SIG-M5 (cell line): ENCODE results near the gene SPDYA.
"Not testable (repeated sequence)": the region's sequence is repeated elsewhere in the genome, so short reads cannot be mapped to it uniquely, and the experiment has no call there.

Experiments used
- DNase-seq: peaks from one replicate; lab custom pipeline; 2025; lab: John Stamatoyannopoulos, UW

SPDYA gene

DNA sequence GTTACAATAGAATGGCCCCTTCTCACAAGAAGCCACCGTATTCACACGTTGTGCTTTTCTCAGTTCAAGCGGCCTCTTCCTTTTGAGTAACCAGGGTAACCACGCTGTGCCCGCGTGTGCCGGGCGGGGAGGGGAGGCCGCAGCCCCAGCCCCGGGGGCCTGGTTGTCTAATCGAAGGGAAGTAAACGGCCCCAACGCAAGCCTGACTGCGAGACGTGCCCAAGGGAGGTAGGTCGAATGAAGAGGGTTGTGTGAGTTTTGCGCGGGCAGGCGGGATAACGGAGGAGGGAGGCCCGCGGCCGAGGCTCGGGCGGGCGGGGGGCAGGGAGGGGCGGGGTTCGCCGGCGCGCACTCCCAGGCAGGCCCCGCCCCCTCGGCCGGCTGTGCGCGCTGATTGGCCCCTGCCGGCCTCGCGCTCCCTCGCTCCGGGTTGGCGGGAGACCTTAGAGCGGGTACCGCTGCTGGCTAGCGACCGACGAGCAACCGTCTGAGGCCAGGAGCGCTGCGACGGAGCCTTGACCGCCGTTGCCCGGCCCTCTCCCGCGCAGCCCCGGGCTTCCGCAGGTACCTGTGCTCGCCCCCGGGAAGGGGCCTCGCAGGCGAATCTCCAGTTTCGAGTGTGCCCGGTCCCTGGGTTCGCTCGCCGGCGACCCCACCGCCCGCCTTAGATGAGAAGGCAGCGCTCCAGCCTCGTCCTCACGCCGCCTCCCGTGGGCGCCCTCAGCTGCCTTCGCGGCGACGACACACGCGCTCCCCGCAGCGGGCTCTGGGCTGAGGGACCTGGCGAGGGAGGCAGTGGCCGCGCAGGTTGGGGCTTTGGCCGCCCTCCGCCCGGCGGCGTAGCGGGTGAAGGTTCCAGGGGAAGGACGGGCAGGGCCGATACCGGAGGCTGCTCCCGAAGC lies at the start of gene SPDYA:
SPDYA (plus strand) TSS at position 451 of the 902 bp plus-strand sequence. CDS start 5,181 bp downstream, outside the sequence.
- peak; percentile 28 for DNase-seq

DNA sequence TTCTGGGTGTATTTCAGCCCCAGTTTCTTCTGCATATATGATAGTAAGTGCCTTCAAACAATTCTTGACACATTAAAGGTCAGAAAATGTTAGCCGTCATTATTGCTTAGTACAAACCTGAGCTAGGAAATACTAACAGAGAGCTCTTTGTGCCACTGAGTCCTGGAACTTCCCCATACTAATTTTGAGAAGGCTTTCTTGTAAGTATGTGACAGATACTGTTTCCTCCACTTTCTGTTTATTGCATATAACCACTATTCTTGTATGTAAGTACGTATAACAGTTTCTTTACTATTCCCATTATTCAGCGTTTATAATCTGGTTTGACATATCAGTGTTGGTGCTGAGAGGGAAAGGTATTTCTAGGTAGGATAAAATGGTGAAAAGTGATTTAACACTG lies 49.2 kb upstream of the SPDYA start:
- no peak for DNase-seq

DNA sequence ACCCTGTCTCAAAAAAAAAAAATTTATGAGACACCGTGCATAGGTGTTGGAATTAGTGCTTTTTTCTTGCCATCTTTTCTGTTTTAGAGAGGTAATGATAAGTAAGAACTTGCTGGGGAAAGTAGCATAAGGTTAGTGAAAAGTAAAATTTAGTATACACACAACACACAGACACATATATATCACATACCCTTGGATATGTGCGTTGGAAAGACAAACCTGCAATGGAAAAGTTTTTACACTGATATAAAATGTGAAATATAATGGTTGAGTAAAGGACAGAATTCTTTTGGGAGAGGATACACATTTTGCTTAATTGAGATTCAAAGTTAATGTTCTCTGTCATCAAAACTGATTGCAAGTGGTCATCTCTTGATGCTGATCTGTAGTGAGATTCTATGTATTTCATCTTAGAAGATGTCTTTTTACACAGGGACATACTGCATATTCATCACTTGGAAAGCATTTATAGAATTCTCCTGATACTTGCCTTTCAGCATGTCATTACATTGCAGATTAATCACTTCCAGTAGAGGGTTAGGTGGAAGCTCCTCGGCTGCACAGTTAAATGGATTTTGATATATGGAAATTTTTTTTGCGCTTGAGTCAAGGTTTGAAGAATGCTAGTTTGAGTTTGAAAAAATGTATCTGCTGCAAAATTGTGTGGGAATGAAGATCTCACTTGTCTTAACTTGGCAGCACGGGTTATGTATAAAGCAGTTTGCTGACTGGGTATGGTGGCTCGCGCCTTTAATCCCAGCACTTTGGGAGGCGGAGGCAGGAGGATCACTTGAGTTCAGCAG lies 45.5 kb upstream of the SPDYA start:
- DNase-seq, result no peak

DNA sequence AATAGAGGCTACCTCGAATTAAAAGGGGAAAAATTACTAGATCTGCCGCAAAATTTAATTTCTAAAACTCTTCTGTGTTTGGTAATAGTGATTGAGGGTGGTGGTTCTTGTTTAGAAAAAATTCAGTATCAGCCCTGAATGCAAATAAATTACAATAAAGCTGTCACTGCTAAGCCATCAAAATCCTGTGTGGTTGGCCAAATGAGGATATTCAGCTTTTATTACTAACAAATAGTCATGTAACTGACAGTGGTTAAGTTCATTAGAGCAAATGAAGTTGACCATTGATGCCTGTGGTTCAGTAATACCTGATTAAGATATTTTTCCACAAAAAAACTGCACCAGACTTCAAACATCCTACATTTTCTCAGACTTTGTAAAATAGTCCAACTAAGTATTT lies 44.6 kb upstream of the SPDYA start:
- no peak for DNase-seq

DNA sequence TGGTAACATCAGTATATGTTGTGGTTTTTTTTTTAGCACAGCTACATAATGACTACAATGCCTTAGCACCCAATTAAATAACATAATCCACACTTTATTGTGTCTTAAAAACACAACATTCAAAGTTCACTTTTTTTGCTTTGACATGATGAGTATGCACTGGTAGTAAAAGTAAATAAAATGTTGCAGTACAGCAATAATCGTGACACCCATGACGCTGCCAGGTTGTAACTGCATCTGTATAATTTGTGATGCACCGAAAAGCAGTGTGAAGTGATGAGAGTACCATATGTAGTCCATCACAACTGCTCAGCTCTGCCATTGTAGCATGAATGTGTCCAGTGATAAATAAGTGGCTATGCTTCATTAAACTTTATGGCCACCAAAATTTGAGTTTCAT lies 43.3 kb upstream of the SPDYA start:
- DNase-seq, result no peak

DNA sequence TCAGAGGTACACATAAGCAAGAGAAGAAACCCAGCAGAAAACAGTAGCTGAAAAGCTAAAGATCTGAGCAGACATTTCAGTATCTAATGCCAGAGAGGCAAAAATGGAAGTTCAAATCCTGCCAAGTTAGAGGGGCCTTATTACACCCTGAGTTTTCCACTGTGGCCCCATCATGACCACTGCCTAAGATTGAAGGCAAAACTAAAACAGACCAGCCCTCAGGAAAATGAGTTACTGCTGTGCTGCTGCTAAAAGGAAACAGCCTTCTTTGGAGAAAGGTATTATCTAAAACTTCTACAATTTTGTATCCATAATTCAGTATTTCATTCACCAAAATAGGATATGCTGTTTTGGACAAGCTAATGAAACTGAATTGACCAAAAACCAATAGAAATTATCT lies 42.2 kb upstream of the SPDYA start:
- no peak for DNase-seq

DNA sequence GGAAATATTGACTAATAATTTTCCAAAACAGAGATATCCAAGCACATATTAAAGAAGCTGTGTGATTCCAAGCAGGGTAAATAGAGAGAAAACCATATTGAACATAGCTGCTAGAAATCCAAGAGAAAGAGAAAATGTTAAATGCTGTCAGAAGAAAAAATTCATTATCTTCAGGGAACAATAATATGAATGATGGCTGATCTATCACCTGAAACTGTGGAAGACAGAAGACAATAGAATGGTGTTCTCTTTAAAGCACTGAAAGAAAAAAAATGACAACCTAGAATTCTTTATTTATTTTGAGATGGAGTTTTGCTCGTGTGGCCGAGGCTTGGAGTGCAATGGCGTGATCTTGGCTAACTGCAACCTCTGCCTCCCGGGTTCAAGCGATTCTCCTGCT lies 41.7 kb upstream of the SPDYA start:
- DNase-seq, result no peak

DNA sequence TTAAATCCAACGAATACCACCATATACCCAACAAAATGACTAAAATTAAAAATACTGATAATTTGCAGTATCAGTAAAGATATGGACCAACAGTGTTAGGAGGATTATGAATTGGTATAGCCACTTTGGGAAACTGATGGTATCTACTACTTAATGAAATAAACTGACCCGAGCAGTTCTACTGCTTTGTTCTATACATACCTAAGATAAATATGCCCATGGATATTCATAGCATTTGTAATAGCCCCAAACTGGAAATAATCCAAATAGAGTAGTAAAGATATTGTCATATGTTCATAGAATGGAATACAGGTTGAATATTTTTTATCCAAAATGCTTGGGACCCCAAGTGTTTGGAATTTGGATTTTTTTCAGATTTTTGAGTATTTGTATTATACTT lies 38.3 kb upstream of the SPDYA start:
- no peak for DNase-seq

DNA sequence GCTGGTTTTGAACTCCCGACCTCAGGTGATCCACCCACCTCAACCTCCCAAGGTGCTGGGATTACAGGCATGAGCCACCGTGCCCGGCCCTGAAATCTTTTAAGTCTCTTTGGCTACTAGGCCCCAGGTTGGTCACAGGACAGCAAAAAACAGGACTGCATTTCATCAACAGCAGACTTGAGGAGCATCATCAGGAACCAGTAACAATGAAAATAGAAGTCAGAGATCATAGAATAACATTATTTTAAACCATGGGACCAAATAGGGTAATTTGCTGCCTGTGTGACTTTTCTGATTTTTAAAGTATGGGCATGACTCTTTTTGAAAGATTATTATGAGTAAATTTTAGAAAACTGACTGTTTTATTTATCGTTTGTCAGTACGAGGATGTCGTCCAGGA lies 34.2 kb upstream of the SPDYA start:
- no peak for DNase-seq

DNA sequence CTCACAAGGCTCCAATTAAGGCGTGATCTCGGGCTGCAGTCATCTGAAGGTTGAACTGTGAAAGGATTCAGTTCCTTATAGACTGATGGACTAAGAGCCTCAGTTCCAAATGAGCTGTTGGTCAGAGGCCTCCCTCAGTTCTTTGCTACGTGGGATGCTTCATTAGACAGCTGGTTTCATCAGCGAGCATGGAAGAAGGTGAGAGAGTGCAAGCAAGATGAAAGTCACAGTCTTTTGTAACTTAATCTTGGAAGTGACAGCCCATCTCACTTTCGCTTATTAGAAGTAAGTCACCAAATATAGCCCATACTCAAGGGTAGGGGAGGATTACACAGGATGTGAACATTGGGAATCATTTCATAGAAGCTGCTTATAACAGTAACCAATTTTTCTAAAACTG lies 32.2 kb upstream of the SPDYA start:
- no peak for DNase-seq

DNA sequence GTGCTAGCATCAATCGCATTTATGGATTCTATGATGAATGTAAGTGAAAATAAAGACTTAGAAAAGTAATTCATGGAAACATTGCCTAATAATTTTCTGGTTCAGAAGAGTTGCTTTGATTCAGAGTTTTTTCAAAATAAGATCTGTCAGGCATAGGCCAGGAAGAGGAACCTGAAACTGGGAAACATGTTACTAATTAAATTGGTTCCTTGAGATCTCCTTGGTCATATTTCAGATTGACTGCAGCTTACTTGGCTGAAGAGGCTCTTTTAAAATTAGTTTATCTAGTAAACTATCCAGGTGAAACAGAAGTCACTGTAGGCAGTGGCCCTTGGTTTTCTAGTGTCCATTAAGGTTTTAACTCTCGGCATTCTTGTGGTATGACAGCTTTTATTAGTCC lies 31.6 kb upstream of the SPDYA start:
- DNase-seq, result no peak

DNA sequence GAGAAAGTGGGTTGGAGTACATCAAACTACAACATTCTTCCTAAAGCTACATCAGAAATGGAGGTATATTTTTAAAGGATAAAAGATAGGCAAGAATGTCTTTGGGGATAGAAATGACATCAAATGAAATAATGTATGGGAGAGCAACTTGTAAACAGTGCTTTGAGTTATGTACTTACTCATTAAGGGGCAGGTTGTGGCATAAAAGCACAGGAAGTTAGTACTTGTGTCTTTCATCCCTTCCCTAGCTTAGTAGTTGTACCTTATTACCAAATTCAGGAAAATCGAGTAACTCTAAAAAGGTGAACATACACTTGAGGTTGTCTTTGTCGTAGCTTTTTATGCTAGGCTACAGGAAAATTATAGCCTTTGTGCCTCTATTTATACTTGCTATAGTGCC lies 30.1 kb upstream of the SPDYA start:
- DNase-seq, result no peak

DNA sequence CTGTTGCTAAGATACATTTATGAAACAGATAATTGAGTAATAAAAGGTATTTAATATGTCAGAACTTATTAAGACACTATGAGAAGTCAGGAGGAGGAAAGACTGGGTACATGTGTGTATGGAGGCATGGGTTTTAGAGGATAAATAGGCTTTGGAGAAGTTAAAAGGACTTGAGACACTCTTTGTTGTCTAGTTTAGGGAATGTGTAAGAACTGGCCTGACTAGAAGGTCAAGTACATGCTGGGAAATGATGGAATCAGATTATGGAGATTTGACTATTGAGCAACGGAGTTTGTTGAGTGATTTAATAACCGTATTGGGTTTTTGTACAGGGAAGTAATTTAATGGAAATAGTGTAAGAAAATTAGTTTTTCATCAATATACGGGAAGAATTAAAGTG lies 28.2 kb upstream of the SPDYA start:
- DNase-seq, result no peak

DNA sequence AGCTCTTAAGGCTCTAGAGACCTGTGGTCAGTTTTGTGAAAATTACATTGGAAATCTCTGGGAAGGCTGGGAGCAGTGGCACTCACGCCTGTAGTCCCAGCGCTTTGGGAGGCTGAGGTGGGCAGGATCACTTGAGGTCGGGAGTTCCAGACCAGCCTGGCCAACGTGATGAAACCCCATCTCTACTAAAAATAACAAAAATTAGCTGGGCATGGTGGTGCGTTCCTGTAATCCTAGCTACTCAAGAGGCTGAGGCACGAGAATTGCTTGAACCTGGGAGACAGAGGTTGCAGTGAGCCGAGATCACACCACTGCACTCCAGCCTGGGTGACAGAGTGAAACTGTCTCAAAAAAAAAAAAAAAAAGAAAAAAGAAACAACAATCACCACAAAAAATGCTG lies 26.1 kb upstream of the SPDYA start:
- DNase-seq, result not testable (repeated sequence)

DNA sequence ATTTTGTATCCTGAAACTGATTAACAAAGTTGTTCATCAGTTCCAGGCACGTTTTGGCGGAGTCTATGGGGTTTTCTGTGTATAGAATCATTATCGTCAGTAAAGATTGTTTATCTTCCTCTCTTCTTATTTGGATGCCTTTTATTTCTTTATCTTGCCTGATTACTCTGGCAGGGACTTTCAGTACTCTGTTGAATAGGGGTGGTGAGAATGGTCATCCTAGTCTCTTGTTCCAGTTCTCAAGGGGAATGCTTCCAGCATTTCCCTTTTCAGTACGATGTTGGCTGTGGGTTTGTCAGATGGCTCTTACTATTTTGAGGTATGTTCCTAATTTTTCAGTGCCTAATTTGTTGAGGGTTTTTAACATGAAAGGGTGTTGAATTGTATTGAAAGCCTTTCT lies 14.0 kb upstream of the SPDYA start:
- DNase-seq, result no peak

DNA sequence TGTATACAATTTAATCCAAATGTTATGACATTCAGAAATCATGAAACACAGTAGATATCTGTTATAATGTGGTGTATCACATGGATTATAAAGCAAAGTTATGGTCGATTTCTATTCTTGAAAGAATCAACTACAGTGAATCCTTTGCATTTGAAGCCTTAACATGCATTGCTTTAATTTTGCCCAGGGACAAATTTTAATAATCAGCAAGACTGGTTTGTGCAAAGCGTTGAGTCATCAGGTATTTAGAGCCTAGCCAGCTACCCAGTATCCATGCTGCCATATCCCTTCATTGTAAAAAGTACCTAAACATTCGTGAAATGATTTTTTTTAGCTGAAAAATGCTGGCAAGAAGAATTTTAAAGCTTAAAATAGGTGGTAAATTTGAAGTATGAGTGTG lies 8.9 kb upstream of the SPDYA start:
- DNase-seq, result no peak

DNA sequence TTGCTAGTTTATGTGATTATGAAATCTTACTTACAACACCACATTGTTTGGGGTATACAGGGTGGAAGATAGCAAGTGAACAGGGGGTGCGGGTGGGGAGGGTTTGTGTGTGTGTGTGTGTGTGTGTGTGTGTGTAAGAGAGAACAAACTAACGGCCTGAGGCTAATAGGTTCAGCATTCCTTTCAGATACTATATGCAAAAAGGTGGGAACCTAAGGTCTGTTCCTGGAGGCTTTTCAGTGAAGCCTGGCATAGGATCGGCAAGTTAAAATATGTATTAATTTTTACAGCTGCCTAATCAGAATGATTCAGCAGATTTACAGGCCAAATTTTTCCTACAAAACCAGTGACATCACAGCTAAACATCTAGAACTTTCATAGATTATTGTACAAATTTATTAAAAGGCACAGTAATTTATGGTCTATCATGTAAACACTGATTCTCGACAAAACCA lies 7.6 kb upstream of the SPDYA start:
- DNase-seq, result no peak

DNA sequence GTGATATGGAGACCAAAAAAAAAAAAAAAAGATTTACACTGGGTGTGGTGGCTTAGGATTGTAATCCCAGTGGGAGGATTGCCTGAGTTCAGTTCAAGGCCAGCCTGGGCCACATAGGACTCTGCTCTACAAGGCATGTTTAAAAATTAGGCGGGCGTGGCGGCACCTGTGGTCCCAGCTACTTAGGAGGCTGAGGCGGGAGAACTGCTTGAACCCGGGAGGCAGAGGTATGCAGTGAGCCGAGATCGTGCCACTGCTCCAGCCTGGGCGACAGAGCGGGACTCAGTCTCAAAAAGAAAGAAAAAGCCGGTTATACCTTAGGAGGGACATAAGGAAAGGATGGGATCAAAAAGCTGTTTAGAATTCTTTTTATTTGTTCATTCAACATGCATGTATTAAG lies 707 bp upstream of the SPDYA start:
- no peak for DNase-seq

DNA sequence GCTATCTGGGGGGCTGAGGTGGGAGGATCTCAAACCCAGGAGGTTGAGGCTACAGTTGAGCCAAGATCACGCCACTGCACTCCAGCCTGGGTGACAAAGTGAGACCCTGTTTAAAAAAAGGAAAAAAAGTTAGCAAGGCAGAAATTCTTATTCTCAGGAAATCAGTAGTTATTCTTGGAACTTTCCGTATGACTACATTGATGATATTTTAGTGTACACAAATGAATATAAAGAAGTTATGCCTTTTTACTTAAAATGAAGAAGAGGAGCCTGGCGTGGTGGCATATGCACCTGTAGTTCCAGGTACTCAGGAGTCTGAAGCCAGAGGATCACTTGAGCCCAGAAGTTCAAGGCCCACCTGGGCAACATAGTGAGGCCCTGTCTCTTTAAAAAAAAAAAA lies 7.4 kb downstream of the SPDYA start:
- no peak for DNase-seq

DNA sequence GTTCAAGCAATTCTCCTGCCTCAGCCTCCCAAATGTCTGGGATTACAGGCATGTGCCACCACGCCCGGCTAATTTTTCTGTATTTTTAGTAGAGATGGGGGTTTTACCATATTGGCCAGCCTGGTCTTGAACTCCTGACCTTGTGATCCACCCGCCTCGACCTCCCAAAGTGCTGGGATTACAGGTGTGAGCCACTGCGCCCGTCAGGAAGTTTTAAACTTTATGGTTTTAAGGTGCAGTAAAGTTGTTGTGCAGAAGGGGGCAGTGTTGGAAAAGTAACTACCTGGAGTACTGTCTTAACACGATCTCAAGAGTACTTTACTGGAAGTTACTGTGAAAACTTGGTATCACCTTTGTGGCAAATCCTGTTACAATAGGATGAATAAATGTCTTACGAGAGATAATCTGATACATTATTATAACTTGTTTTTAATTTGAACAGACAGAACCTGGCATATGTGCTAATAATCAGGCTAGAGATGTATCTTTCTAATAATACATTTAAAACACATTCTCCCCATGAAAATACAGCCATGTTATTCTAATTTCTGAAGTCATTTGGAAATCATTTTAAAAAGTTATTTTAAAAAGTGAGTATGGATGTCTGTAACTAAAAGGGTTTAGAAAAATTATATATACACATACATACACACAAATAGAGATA lies 10.8 kb downstream of the SPDYA start:
- DNase-seq, result no peak

DNA sequence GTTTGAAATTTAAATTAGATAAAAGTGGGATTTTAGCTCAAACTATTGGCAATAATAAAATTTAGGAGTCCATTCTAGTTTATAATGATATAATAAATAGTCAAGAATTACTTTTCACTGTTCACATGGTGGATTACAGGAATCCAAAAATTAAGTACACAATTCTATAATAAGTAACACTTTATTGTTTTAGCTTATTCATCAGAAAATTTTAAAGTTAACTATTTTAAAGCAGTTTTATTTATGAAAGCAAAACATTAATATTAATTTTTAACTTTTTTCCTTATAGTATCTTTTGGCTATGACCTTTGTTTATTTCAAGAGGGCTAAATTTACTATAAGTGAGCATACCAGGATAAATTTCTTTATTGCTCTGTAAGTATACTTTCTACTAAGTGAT lies 11.4 kb downstream of the SPDYA start:
- DNase-seq, result no peak

DNA sequence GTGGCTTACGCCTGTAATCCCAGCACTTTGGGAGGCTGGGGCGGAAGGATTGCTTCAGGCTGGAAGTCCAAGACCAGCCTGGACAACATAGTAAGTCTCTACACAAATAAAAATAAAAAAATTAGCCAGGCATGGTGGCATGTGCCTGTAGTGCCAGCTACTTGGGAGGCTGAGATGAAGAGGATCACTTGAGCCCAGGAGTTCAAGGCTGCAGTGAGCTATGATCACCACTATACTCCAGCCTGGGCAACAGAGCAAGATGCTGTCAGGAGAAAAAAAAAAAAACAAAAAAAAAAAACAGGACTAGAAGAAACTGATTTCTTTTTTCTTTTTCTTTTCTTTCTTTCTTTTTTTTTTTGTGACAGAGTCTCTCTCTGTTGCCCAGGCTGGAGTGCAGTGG lies 13.6 kb downstream of the SPDYA start:
- no peak for DNase-seq

DNA sequence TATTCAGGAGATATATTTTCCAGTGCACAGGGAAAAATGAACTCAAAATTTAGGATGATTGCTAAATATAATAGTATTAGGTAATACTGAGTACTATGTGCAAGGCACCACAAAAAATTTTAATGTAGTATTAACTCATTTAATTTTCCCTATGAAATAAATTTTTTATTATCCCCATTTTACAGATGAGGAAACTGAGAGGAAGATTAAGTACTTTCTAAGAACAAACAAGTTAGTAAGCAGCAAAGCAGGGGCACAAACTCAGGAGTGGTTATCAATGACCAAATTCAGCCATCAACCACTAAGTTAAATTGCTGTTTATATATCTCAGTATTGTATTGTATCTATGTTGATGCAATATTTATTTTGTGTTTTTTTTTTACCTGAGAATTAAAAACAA lies 14.2 kb downstream of the SPDYA start:
- no peak for DNase-seq
